ENCODE results near the gene TC2N. TPM values are rescaled to one million over a fixed set of nuclear protein-coding genes. Genes with fewer than 3 reads are reported as not detected.
"Not testable (repeated sequence)": the region's sequence is repeated elsewhere in the genome, so short reads cannot be mapped to it uniquely, and the experiment has no call there.

The TC2N gene
- total RNA-seq, 2 donors from 2014 or later, result 178 to 214 TPM

DNA sequence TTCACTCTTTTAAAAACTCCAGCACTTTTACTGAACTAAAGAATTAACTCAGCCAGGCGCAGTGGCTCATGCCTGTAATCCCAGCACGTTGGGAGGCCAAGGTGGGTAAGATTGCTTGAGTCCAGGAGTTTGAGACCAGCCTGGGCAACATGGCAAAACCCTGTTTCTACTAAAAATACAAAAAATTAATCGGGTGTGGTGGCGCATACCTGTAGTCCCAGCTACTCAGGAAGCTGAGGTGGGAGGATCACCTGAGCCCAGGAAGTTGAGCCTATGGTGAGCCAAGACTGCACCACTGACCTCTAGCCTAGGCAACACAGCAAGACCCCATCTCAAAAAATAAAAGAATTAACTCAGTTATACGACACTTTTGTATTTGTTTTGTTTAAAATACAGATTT, 30.4 kb upstream of the TC2N start:
- not testable (repeated sequence) for H3K4me3 Mint-ChIP-seq; H3K36me3 Mint-ChIP-seq (ENCODE audit: low read depth); DNase-seq; ATAC-seq; H3K27ac Mint-ChIP-seq; H3K27me3 Mint-ChIP-seq; H3K9me3 ChIP-seq (ENCODE audit: control insufficient read depth, low read length, poor library complexity, severe bottlenecking)
- H3K4me1 Mint-ChIP-seq, result peaks cover 15% of the 10 kb centered on the region

DNA sequence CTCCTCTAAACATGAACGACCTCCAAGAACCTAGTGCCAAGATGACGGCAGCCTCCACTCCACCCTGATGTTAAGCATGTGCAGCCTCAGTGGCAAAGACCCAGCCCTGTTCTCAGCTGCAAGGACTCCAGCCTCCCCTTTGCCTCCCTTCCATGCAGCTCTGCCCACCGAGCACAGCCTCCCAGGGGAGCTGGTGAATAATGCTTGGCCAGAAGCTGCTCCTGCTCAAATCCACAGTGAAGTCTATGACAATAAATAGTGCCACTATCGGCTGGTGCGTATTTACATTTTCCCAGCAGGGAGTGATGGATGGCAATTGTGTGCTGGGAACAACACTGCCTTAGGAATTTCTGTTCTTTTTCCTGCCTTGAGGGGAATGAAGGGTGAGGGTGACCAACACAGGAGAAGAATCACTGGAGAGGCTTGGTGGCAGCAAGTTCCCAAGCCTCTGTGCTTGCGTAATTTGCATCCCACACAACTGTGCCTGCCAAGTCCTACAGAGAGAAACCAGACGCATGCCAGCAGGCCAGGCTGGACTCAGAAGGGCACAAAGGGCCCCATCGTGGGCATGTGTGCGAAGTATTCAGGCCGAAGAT, 29.9 kb upstream of the TC2N start:
- no peaks in the 10 kb centered on the region for H3K9me3 ChIP-seq (ENCODE audit: control insufficient read depth, low read length, poor library complexity, severe bottlenecking)
- ATAC-seq (no peak), DNase-seq (no peak)
- H3K27me3 Mint-ChIP-seq, result no peaks in the 10 kb centered on the region
- H3K36me3 Mint-ChIP-seq (ENCODE audit: low read depth), result peaks cover 3% of the 10 kb centered on the region
- H3K4me3 Mint-ChIP-seq, result no peak overlapping the region
- no peak overlapping the region for H3K27ac Mint-ChIP-seq
- H3K4me1 Mint-ChIP-seq, result peaks cover 18% of the 10 kb centered on the region

DNA sequence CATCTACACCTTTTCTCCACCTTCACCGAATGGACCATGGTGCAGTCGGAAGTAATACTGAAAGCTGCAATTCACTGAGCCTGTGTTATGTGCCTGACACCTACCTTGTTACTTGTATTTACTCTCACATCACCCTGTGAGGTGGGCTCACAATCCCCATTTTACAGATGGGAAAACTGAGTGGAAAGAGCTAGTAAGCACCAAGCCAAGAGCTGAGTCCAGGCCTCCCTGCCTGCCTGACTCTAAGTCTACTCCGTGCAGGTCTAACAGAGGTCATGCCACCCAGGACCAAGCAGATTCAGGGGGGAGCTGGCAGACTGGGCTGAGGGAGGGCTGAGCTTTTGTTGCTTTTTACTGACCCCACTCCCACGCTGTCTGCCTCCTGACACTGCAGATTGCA, 29.1 kb upstream of the TC2N start:
- Mint-ChIP-seq H3K4me1 (peaks cover 20% of the 10 kb centered on the region), H3K4me3 (no peak overlapping the region), H3K36me3 (ENCODE audit: low read depth) (peaks cover 3% of the 10 kb centered on the region), H3K27ac (no peak overlapping the region), H3K27me3 (no peaks in the 10 kb centered on the region)
- no peak for ATAC-seq
- H3K9me3 ChIP-seq (ENCODE audit: control insufficient read depth, low read length, poor library complexity, severe bottlenecking), result no peaks in the 10 kb centered on the region
- DNase-seq, result no peak

GRCh38 chr14:91893669-91894068, 26.3 kb upstream of the TC2N start:
- DNase-seq (no peak), ATAC-seq (no peak)
- Mint-ChIP-seq H3K27ac (peak overlapping the region; percentile 65), H3K36me3 (ENCODE audit: low read depth) (peaks cover 3% of the 10 kb centered on the region), H3K27me3 (no peaks in the 10 kb centered on the region), H3K4me3 (no peak overlapping the region), H3K4me1 (peaks cover 36% of the 10 kb centered on the region)
- H3K9me3 ChIP-seq (ENCODE audit: control insufficient read depth, low read length, poor library complexity, severe bottlenecking), result no peaks in the 10 kb centered on the region

GRCh38 chr14:91893007-91893406, 25.7 kb upstream of the TC2N start:
- no peak overlapping the region for H3K4me3 Mint-ChIP-seq
- no peaks in the 10 kb centered on the region for H3K9me3 ChIP-seq (ENCODE audit: control insufficient read depth, low read length, poor library complexity, severe bottlenecking)
- peaks cover 36% of the 10 kb centered on the region for H3K4me1 Mint-ChIP-seq
- ATAC-seq (peak; percentile 60), DNase-seq (peak in 1 of 3 donors; percentile 31)
- no peaks in the 10 kb centered on the region for H3K27me3 Mint-ChIP-seq
- peak overlapping the region; percentile 65 for H3K27ac Mint-ChIP-seq
- H3K36me3 Mint-ChIP-seq (ENCODE audit: low read depth), result peaks cover 3% of the 10 kb centered on the region

- H3K27me3 Mint-ChIP-seq, result no peaks in the 10 kb centered on the region
- no peak for DNase-seq
- no peaks in the 10 kb centered on the region for H3K36me3 Mint-ChIP-seq (ENCODE audit: low read depth)
- no peak overlapping the region for H3K4me3 Mint-ChIP-seq
- peaks cover 31% of the 10 kb centered on the region for H3K4me1 Mint-ChIP-seq
- H3K27ac Mint-ChIP-seq, result no peak overlapping the region
- no peak for ATAC-seq
- no peaks in the 10 kb centered on the region for H3K9me3 ChIP-seq (ENCODE audit: control insufficient read depth, low read length, poor library complexity, severe bottlenecking)
Measured at GRCh38 chr14:91891721-91892220, 24.4 kb upstream of the TC2N start.

DNA sequence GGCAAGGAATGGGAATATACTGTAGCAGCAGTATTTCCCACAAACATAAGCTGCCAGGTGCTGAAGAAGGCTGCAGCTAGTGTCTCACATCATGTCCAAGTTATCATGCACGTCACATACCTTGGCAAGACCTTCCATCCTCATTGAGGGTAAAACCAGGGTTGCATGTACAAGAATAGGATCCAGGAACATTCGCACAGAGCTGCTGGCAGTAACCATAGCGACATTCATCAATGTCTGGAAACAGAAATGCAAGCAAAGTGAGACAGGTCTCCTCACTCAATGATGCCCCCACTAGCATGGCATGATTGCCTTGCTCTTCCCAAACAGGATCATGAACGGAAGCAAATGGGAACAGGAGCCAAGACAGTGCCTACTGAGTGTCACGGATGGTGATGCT, 23.8 kb upstream of the TC2N start:
- no peaks in the 10 kb centered on the region for H3K36me3 Mint-ChIP-seq (ENCODE audit: low read depth)
- no peaks in the 10 kb centered on the region for H3K9me3 ChIP-seq (ENCODE audit: control insufficient read depth, low read length, poor library complexity, severe bottlenecking)
- no peak overlapping the region for H3K4me3 Mint-ChIP-seq
- no peak overlapping the region for H3K27ac Mint-ChIP-seq
- ATAC-seq, result no peak
- peaks cover 29% of the 10 kb centered on the region for H3K4me1 Mint-ChIP-seq
- H3K27me3 Mint-ChIP-seq, result no peaks in the 10 kb centered on the region
- DNase-seq, result no peak

DNA sequence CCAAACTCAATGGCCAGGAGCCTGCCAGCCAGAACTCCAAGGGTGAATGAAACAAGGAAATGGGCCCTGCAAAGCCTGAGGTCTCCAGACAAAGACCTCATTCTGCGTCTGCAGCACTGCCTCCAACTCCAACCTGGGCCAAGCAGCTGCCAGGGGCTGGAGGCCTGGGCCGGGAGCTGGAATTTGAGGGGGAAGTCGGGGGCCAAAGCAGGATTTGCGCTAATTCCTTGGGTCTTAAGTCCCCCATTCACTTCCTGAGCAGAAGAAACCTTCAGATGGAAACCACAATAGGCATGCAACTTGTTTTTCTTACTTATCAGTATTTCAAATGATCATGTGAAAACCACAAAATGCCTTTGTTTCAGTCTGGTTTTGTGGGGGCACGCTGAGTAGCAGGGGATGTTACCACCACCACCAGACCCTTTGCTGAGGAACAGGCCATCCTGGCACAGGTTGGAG, 23.0 kb upstream of the TC2N start:
- DNase-seq, result no peak
- H3K4me1 Mint-ChIP-seq, result peaks cover 25% of the 10 kb centered on the region
- H3K4me3 Mint-ChIP-seq, result peak overlapping the region; percentile 1
- H3K9me3 ChIP-seq (ENCODE audit: control insufficient read depth, low read length, poor library complexity, severe bottlenecking), result no peaks in the 10 kb centered on the region
- peak overlapping the region; percentile 85 for H3K27ac Mint-ChIP-seq
- no peaks in the 10 kb centered on the region for H3K27me3 Mint-ChIP-seq
- no peak for ATAC-seq
- H3K36me3 Mint-ChIP-seq (ENCODE audit: low read depth), result no peaks in the 10 kb centered on the region

GRCh38 chr14:91889477-91890211, 22.3 kb upstream of the TC2N start:
- Mint-ChIP-seq H3K27ac (peak overlapping the region; percentile 85), H3K36me3 (ENCODE audit: low read depth) (no peaks in the 10 kb centered on the region), H3K27me3 (no peaks in the 10 kb centered on the region), H3K4me1 (peaks cover 25% of the 10 kb centered on the region), H3K4me3 (no peak overlapping the region)
- H3K9me3 ChIP-seq (ENCODE audit: control insufficient read depth, low read length, poor library complexity, severe bottlenecking), result no peaks in the 10 kb centered on the region
- ATAC-seq (no peak), DNase-seq (no peak)

GRCh38 chr14:91888641-91889476, 21.5 kb upstream of the TC2N start:
- ATAC-seq, result no peak
- Mint-ChIP-seq H3K4me3 (no peak overlapping the region), H3K27ac (peak overlapping the region; percentile 61), H3K27me3 (no peaks in the 10 kb centered on the region), H3K36me3 (ENCODE audit: low read depth) (no peaks in the 10 kb centered on the region), H3K4me1 (peaks cover 31% of the 10 kb centered on the region)
- DNase-seq, result no peak
- H3K9me3 ChIP-seq (ENCODE audit: control insufficient read depth, low read length, poor library complexity, severe bottlenecking), result no peaks in the 10 kb centered on the region

- H3K36me3 Mint-ChIP-seq (ENCODE audit: low read depth), result no peaks in the 10 kb centered on the region
- ATAC-seq (no peak), DNase-seq (no peak)
- no peak overlapping the region for H3K27ac Mint-ChIP-seq
- H3K27me3 Mint-ChIP-seq, result no peaks in the 10 kb centered on the region
- H3K4me3 Mint-ChIP-seq, result no peak overlapping the region
- no peaks in the 10 kb centered on the region for H3K9me3 ChIP-seq (ENCODE audit: control insufficient read depth, low read length, poor library complexity, severe bottlenecking)
- H3K4me1 Mint-ChIP-seq, result peaks cover 25% of the 10 kb centered on the region
Measured at GRCh38 chr14:91886961-91887360, 19.6 kb upstream of the TC2N start.

- Mint-ChIP-seq H3K4me3 (no peak overlapping the region), H3K27me3 (no peaks in the 10 kb centered on the region), H3K36me3 (ENCODE audit: low read depth) (no peaks in the 10 kb centered on the region), H3K4me1 (peaks cover 25% of the 10 kb centered on the region), H3K27ac (peak overlapping the region; percentile 37)
- DNase-seq (no peak), ATAC-seq (no peak)
- H3K9me3 ChIP-seq (ENCODE audit: control insufficient read depth, low read length, poor library complexity, severe bottlenecking), result no peaks in the 10 kb centered on the region
Measured at GRCh38 chr14:91885839-91886238, 18.5 kb upstream of the TC2N start.

DNA sequence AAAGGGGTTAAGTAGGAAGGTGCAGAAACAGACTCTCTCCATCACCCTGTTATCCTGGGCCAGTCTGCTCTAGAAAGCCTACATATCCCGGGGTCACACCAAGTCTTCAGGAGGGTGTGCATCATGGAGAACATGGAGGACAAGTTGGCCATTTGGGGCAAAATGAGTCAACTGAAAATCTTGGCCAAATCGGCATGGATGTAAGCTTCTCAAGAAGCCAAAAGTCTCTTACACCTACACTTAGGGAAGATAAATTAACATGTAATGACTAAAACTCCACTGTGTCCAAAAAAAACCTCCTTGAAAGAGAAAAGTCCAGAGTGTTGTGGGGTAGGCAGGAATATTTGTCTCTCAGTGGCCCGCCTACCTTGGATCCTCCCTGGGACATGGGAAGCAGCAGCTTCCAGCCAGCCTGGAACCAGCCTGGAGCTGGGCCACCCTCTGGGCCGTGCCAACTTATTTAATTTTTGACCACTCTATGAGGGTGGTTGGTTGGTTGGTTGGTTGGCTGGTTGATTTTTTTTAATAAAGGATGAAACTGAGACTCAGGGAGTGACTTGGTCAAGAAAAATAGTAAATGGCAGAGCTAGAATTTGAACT, 17.9 kb upstream of the TC2N start:
- no peak for ATAC-seq
- Mint-ChIP-seq H3K27me3 (no peaks in the 10 kb centered on the region), H3K36me3 (ENCODE audit: low read depth) (no peaks in the 10 kb centered on the region), H3K27ac (peak overlapping the region; percentile 37), H3K4me1 (peaks cover 21% of the 10 kb centered on the region), H3K4me3 (no peak overlapping the region)
- no peak for DNase-seq
- H3K9me3 ChIP-seq (ENCODE audit: control insufficient read depth, low read length, poor library complexity, severe bottlenecking), result no peaks in the 10 kb centered on the region
